ENCODE data around the gene ULK4. TPM values are rescaled to one million over a fixed set of nuclear protein-coding genes. Genes with fewer than 3 reads are reported as not detected.

ULK4 gene
- total and polyA plus RNA-seq, 2 of the 4 experiments (the other 2 are of a cell fraction): 2.7 to 5.0 TPM

- H2BK120ac ChIP-seq (ENCODE audit: low read depth, low read length): no peak overlapping the region
- intact Hi-C loops (cut with micrococcal nuclease): no loop called here
- no peak overlapping the region for H2BK20ac ChIP-seq (ENCODE audit: low read depth, low read length)
- H3K14ac ChIP-seq (replicated peaks; ENCODE audit: low read depth, low read length): no peak overlapping the region
- ATAC-seq (ENCODE audit: low read depth) (no peak), DNase-seq (no peak)
- H2BK15ac ChIP-seq (ENCODE audit: low read depth, low read length): no peak overlapping the region
- no peak overlapping the region for H3K4me2 ChIP-seq (ENCODE audit: low read depth, low read length)
- no peaks in the 10 kb centered on the region for H3K27me3 ChIP-seq (ENCODE audit: control insufficient read depth, insufficient read depth, low read length)
- no TSS peak for BruUV-seq (replicated peaks)
- no peak overlapping the region for H3K23ac ChIP-seq (ENCODE audit: low read depth, low read length)
- ChIA-PET CTCF (no interaction called here), POLR2A (ENCODE audit: unreplicated experiment) (no interaction called here)
- no peak overlapping the region for H4K5ac ChIP-seq (ENCODE audit: low read depth, low read length)
- H3K36me3 ChIP-seq (ENCODE audit: control insufficient read depth, insufficient read depth, low read length): no peaks in the 10 kb centered on the region
- H3K9me3 ChIP-seq (ENCODE audit: control insufficient read depth, insufficient read depth, low read length): no peaks in the 10 kb centered on the region
- in situ Hi-C loops (cut with MboI; ENCODE audit: low sequenced_read_pairs): no loop called here
- H4K8ac ChIP-seq (ENCODE audit: low read depth in 2 of 2, low read length in 2 of 2): no peak overlapping the region
- no peak overlapping the region for H4K91ac ChIP-seq (ENCODE audit: insufficient read depth, low read depth, low read length)
- H3K56ac ChIP-seq (ENCODE audit: extremely low read depth, insufficient read depth, low read length): no peak overlapping the region
- H3K4me3 ChIP-seq (ENCODE audit: insufficient read depth, low read depth, low read length): no peak overlapping the region
- no peak overlapping the region for H3K27ac ChIP-seq (ENCODE audit: insufficient read depth, low read length)
- H3K4ac ChIP-seq (ENCODE audit: low read depth, low read length): no peak overlapping the region
- no peak overlapping the region for H2AFZ ChIP-seq (replicated peaks; ENCODE audit: low read length, poor library complexity)
- no peak overlapping the region for H2BK5ac ChIP-seq (ENCODE audit: low read depth, low read length, poor library complexity, severe bottlenecking)
- H3K18ac ChIP-seq (ENCODE audit: low read depth, low read length): no peak overlapping the region
- TF ChIP-seq RAD21 (IDR thresholded peaks at IDR 0.05; ENCODE audit: low read length) (no peak), MXI1 (IDR thresholded peaks at IDR 0.05; ENCODE audit: borderline replicate concordance, low read depth, low read length) (no peak), FOS (IDR thresholded peaks at IDR 0.05; ENCODE audit: low read depth, low read length) (no peak), SMC3 (IDR thresholded peaks at IDR 0.05; ENCODE audit: low read depth, low read length) (no peak), RFX5 (IDR thresholded peaks at IDR 0.05; ENCODE audit: low read depth, low read length) (no peak), MAZ (IDR thresholded peaks at IDR 0.05; ENCODE audit: borderline replicate concordance, low read depth, low read length) (no peak), RCOR1 (IDR thresholded peaks at IDR 0.05; ENCODE audit: insufficient replicate concordance, low read length) (no peak), CEBPB (IDR thresholded peaks at IDR 0.05; ENCODE audit: low read depth, low read length) (no peak), BHLHE40 (IDR thresholded peaks at IDR 0.05; ENCODE audit: low read depth, low read length) (no peak), ELK1 (IDR thresholded peaks at IDR 0.05; ENCODE audit: borderline replicate concordance, low read depth, low read length) (no peak), POLR2A (IDR thresholded peaks at IDR 0.05; ENCODE audit: low read depth, low read length) (no peak), MAFK (IDR thresholded peaks at IDR 0.05; ENCODE audit: low read depth, low read length) (no peak), NFE2L2 (IDR thresholded peaks at IDR 0.05; ENCODE audit: low read depth, low read length) (no peak), CHD1 (IDR thresholded peaks at IDR 0.05; ENCODE audit: low read depth, low read length) (no peak)
- TF ChIP-seq, protein P1, sequence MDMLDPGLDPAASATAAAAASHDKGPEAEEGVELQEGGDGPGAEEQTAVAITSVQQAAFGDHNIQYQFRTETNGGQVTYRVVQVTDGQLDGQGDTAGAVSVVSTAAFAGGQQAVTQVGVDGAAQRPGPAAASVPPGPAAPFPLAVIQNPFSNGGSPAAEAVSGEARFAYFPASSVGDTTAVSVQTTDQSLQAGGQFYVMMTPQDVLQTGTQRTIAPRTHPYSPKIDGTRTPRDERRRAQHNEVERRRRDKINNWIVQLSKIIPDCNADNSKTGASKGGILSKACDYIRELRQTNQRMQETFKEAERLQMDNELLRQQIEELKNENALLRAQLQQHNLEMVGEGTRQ (IDR thresholded peaks at IDR 0.05; ENCODE audit: low read depth, low read length): no peak
- TF ChIP-seq, protein P2, sequence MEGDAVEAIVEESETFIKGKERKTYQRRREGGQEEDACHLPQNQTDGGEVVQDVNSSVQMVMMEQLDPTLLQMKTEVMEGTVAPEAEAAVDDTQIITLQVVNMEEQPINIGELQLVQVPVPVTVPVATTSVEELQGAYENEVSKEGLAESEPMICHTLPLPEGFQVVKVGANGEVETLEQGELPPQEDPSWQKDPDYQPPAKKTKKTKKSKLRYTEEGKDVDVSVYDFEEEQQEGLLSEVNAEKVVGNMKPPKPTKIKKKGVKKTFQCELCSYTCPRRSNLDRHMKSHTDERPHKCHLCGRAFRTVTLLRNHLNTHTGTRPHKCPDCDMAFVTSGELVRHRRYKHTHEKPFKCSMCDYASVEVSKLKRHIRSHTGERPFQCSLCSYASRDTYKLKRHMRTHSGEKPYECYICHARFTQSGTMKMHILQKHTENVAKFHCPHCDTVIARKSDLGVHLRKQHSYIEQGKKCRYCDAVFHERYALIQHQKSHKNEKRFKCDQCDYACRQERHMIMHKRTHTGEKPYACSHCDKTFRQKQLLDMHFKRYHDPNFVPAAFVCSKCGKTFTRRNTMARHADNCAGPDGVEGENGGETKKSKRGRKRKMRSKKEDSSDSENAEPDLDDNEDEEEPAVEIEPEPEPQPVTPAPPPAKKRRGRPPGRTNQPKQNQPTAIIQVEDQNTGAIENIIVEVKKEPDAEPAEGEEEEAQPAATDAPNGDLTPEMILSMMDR (conservative IDR thresholded peaks at IDR 0.05; ENCODE audit: low read depth, low read length): no peak
- no peaks in the 10 kb centered on the region for H3K4me1 ChIP-seq (ENCODE audit: control insufficient read depth, insufficient read depth, low read length)
- no peak overlapping the region for H2AK5ac ChIP-seq (ENCODE audit: low read depth, low read length)
- no peak overlapping the region for H2AK9ac ChIP-seq (replicated peaks; ENCODE audit: low read depth, low read length, poor library complexity)
- H3K9me1 ChIP-seq (ENCODE audit: insufficient read depth, low read length): no peaks in the 10 kb centered on the region
- dilution Hi-C loops (cut with HindIII; ENCODE audit: low sequenced_read_pairs, unreplicated experiment): no loop called here
- H3K9ac ChIP-seq (ENCODE audit: low read depth, low read length): no peak overlapping the region
- H4K20me1 ChIP-seq (ENCODE audit: insufficient read depth, low read length): no peaks in the 10 kb centered on the region
- H3K79me1 ChIP-seq (ENCODE audit: low read depth in 1 of 2, low read length in 2 of 2): no peaks in the 10 kb centered on the region
Measured at GRCh38 chr3:41742121-41742520, 219.8 kb downstream of the ULK4 start.
